Esophagus mucosa (tissue), 1 donor: Measurements from ENCODE around the gene RPS6KL1. TPM values are rescaled to one million over a fixed set of nuclear protein-coding genes. Genes with fewer than 3 reads are reported as not detected.
"Not testable (repeated sequence)": the region's sequence is repeated elsewhere in the genome, so short reads cannot be mapped to it uniquely, and the experiment has no call there.

Experiments
- ATAC-seq: fragments of 200-7000 bp; cut with Tn5 transposase; one replicate; pipeline ENCODE4 v1.9.1; 2020
- total RNA-seq: library from RNA; stranded (reverse); gene quantifications from one replicate; pipeline ENCODE4 v1.2.4, GENCODE V29; 2023
- donor health status: DM: yes; HTN: yes; CAD: no.

RPS6KL1 gene
- total RNA-seq, 1 donor from 2014 or later, result 1.7 TPM

GRCh38 chr14:74935360-74935680 lies 12.3 kb upstream of the RPS6KL1 start:
- no peak for ATAC-seq

GRCh38 chr14:74934476-74935359 lies 11.7 kb upstream of the RPS6KL1 start:
- no peak for ATAC-seq

GRCh38 chr14:74934041-74934440 lies 11.0 kb upstream of the RPS6KL1 start:
- no peak for ATAC-seq

- not testable (repeated sequence) for ATAC-seq
Observed at GRCh38 chr14:74932936-74933335, 9.9 kb upstream of the RPS6KL1 start.

- ATAC-seq, result no peak
Observed at GRCh38 chr14:74932401-74932901, 9.4 kb upstream of the RPS6KL1 start.

GRCh38 chr14:74931744-74932143 lies 8.7 kb upstream of the RPS6KL1 start:
- ATAC-seq, result not testable (repeated sequence)

- peak; percentile 58 for ATAC-seq
Observed at GRCh38 chr14:74929242-74929641, 6.2 kb upstream of the RPS6KL1 start.

GRCh38 chr14:74927225-74927624 lies 4.2 kb upstream of the RPS6KL1 start:
- ATAC-seq, result no peak

GRCh38 chr14:74924061-74924460 lies 1.0 kb upstream of the RPS6KL1 start:
- no peak for ATAC-seq

GRCh38 chr14:74921987-74922751 lies 891 bp downstream of the RPS6KL1 start:
- ATAC-seq, result no peak

- ATAC-seq, result no peak
Observed at GRCh38 chr14:74921053-74921620, 1.9 kb downstream of the RPS6KL1 start.

- ATAC-seq, result no peak
Observed at GRCh38 chr14:74920281-74920680, 2.8 kb downstream of the RPS6KL1 start.

- ATAC-seq, result peak; percentile 45
Observed at GRCh38 chr14:74919421-74920165, 3.5 kb downstream of the RPS6KL1 start.

- ATAC-seq, result no peak
Observed at GRCh38 chr14:74918380-74918779, 4.7 kb downstream of the RPS6KL1 start.

GRCh38 chr14:74917646-74918081 lies 5.4 kb downstream of the RPS6KL1 start:
- peak; percentile 61 for ATAC-seq

GRCh38 chr14:74917178-74917543 lies 5.9 kb downstream of the RPS6KL1 start:
- ATAC-seq, result no peak

GRCh38 chr14:74915826-74916225 lies 7.2 kb downstream of the RPS6KL1 start:
- ATAC-seq, result no peak

GRCh38 chr14:74915426-74915825 lies 7.6 kb downstream of the RPS6KL1 start:
- no peak for ATAC-seq

GRCh38 chr14:74913986-74914573 lies 9.0 kb downstream of the RPS6KL1 start:
- ATAC-seq, result no peak

- no peak for ATAC-seq
Observed at GRCh38 chr14:74913393-74913910, 9.6 kb downstream of the RPS6KL1 start.

GRCh38 chr14:74912801-74913200 lies 10.3 kb downstream of the RPS6KL1 start:
- no peak for ATAC-seq

- ATAC-seq, result no peak
Observed at GRCh38 chr14:74912111-74912510, 10.9 kb downstream of the RPS6KL1 start.
